GM12878 (cell line): ENCODE measurements around the gene USP2. TPM values are rescaled to one million over a fixed set of nuclear protein-coding genes. Genes with fewer than 3 reads are reported as not detected.

Experiments
- ATF7 ChIP-seq: fragments of 450-650 bp; IDR thresholded peaks from 2 replicates; pipeline ENCODE4 v1.6.1; 2016; ENCODE audit warnings: low read depth, mild to moderate bottlenecking
- CBFB ChIP-seq: IDR thresholded peaks from 2 replicates; pipeline ENCODE4 v1.6.1; 2016; ENCODE audit warnings: antibody characterized with exemption, low read depth
- CBX3 ChIP-seq: fragments of 200-600 bp; sonication (generic); IDR thresholded peaks from 2 replicates; pipeline ENCODE4 v1.6.1; 2016; ENCODE audit warnings: low read depth, borderline replicate concordance
- ETV6 ChIP-seq, 2 experiments: fragments of 450-650 bp in 1 of 2; IDR thresholded peaks in 1 of 2; conservative IDR thresholded peaks in 1 of 2; 2 replicates each; pipeline ENCODE4 v1.6.1; 2014; ENCODE audit warnings: antibody characterized with exemption in 1 of 2, borderline replicate concordance in 1 of 2, low read depth in 1 of 2, mild to moderate bottlenecking in 1 of 2, moderate library complexity in 1 of 2
- MTA3 ChIP-seq: IDR thresholded peaks from 2 replicates; pipeline ENCODE4 v1.6.1; 2012; ENCODE audit warnings: low read length, inconsistent platforms, borderline replicate concordance
- MXI1 ChIP-seq: fragments of 150-350 bp; IDR thresholded peaks from 2 replicates; pipeline ENCODE4 v1.6.1; 2011; ENCODE audit warnings: low read depth, mild to moderate bottlenecking, inconsistent platforms, low read length, improper control_type of control experiment
- MYB ChIP-seq: fragments of 150-350 bp; IDR thresholded peaks from 2 replicates; pipeline ENCODE4 v1.6.1; 2014; ENCODE audit warnings: mild to moderate bottlenecking, low read depth, low read length, borderline replicate concordance
- NR2F1 ChIP-seq: fragments of 450-650 bp; conservative IDR thresholded peaks from 2 replicates; pipeline ENCODE4 v1.6.1; 2017; ENCODE audit warnings: mild to moderate bottlenecking
- POLR2AphosphoS5 ChIP-seq: IDR thresholded peaks from 2 replicates; pipeline ENCODE4 v1.6.1; 2011; ENCODE audit warnings: mild to moderate bottlenecking, low read length, inconsistent platforms
- RAD51 ChIP-seq: fragments of 450-650 bp; IDR thresholded peaks from 2 replicates; pipeline ENCODE4 v1.6.1; 2016; ENCODE audit warnings: moderate library complexity, mild to moderate bottlenecking, inconsistent platforms
- SIX5 ChIP-seq: IDR thresholded peaks from 2 replicates; pipeline ENCODE4 v1.6.1; 2011; ENCODE audit warnings: mild to moderate bottlenecking, low read depth, low read length, moderate library complexity; ENCODE audit not compliant: severe bottlenecking
- SMAD1 ChIP-seq: fragments of 450-650 bp; IDR thresholded peaks from 2 replicates; pipeline ENCODE4 v1.6.1; 2018; ENCODE audit warnings: mild to moderate bottlenecking, low read depth; ENCODE audit not compliant: partially characterized antibody
- SPI1 ChIP-seq: IDR thresholded peaks from 2 replicates; pipeline ENCODE4 v1.6.1; 2011; ENCODE audit warnings: low read depth, mild to moderate bottlenecking, low read length, moderate library complexity, borderline replicate concordance; ENCODE audit not compliant: insufficient read depth
- STAT1 ChIP-seq: fragments of 450-650 bp; conservative IDR thresholded peaks from 2 replicates; pipeline ENCODE4 v1.6.1; 2014; ENCODE audit warnings: antibody characterized with exemption, mild to moderate bottlenecking
- TAF1 ChIP-seq: IDR thresholded peaks from 2 replicates; pipeline ENCODE4 v1.6.1; 2011; ENCODE audit warnings: mild to moderate bottlenecking, low read depth, low read length, borderline replicate concordance
- TBL1XR1 ChIP-seq: IDR thresholded peaks from 2 replicates; pipeline ENCODE4 v1.6.1; 2012; ENCODE audit warnings: low read depth, low read length, improper control_type of control experiment
- ZSCAN29 ChIP-seq: fragments of 450-650 bp; IDR thresholded peaks from 2 replicates; pipeline ENCODE4 v1.6.1; 2017; ENCODE audit warnings: mild to moderate bottlenecking, moderate library complexity
- polyA plus RNA-seq, 11 experiments: library from polyadenylated mRNA; depleted of rRNA in 4 of 11; unstranded in 6 of 11; stranded (reverse) in 5 of 11; fragments of >200 nt; fragmentation: Nextera tagmentation in 4 of 11; fragmentation: Illumina TruSeq in 1 of 11; extraction: Ambion mirVana in 4 of 11; extraction: Trizol in 1 of 11; gene quantifications; 1 replicate in 1 of 11; 2 replicates in 10 of 11; pipeline versions ENCODE4 v1.2.1 to v1.2.3, GENCODE V29; 2011 to 2016; ENCODE audit warnings: inconsistent platforms in 2 of 11, missing spikeins in 2 of 11, low read depth in 1 of 11
- total RNA-seq, 4 experiments: library from RNA; depleted of rRNA in 3 of 4; stranded (reverse); fragments of >200 nt in 3 of 4; fragmentation: Illumina TruSeq in 1 of 4; extraction: Trizol in 1 of 4; gene quantifications; 2 replicates each; pipeline versions ENCODE4 v1.2.1 to v1.2.3, GENCODE V29; 2013 to 2021
- TF ChIP-seq, protein P1 (sequence below): fragments of 450-650 bp; formaldehyde crosslinking; IDR thresholded peaks from 2 replicates; pipeline ENCODE4 v1.4.0; 2020; ENCODE audit warnings: mild to moderate bottlenecking, moderate library complexity
- TF ChIP-seq, protein P2 (sequence below): fragments of 450-650 bp; IDR thresholded peaks from 2 replicates; pipeline ENCODE4 v1.6.1; 2018; ENCODE audit warnings: borderline replicate concordance, mild to moderate bottlenecking; ENCODE audit not compliant: partially characterized antibody
- TF ChIP-seq, protein P3 (sequence below): fragments of 450-650 bp; IDR thresholded peaks from 2 replicates; pipeline ENCODE4 v1.6.1; 2017; ENCODE audit warnings: low read depth, mild to moderate bottlenecking, moderate library complexity

USP2 gene
- total and polyA plus RNA-seq, 10 of the 15 experiments (the other 5 are each of a cell fraction or from before 2014, with no cell fraction given): 0.03 to 0.13 (median 0.06) TPM; not detected in 4

DNA sequence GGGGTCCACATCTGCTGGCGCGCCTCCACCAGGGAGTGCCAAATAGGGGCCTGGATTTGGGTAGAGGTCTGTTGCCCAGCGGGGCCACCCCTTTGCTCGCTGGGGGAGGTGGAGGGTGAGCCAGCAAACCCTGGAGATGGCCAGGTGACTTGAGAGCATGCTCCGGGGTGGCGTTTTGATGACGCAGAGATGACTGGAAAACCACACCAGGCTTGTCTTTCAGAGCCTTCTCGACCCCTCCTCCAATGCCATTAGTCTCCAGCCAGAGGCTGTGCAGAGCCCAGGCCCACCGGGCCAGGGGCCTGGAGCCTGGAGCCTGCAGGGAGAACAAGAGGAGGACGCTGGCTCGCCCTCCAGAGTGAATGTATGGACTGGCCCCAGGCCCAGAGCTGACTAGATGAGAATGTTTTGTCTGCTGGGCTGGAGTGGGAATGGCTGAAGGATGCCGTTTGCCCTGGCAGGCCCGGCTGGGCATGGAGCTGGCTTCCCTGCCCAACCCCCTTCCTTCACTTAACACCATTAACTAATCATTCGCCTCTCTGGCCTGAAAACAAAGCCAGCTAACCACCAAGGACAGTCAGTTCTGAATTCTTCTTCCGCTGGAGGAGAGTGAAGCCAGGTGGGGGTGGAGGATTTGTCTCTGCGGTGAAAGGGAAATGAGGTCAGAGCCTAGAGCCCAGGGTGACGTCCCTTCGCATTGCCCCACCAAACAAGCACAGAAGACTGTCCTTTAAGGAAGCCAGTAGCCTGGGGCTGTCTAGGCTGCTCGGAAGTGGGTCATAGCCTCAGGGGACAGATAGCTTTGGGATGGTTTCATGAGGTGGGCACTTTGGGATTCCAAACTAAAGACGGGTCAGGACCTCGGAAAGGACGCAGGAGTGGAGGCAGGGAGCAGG, 63.0 kb downstream of the USP2 start (continued):
- TF ChIP-seq ETV6 (conservative IDR thresholded peaks at IDR 0.05 in 1 of 2, IDR thresholded peaks at IDR 0.05 in 1 of 2; ENCODE audit: borderline replicate concordance in 1 of 2, low read depth in 1 of 2): 0 out of 4 replicates have a peak, but pooled peaks of 1 of the 2 experiments have one; percentile 4
- TF ChIP-seq SPI1: no peak
- TF ChIP-seq TAF1: no peak
- TF ChIP-seq SIX5: no peak
- 0 out of 2 replicates have a peak, but pooled peaks have one; percentile 31 for TF ChIP-seq POLR2AphosphoS5
- no peak; the same call in 1 of the 2 replicates for TF ChIP-seq CBFB
- TF ChIP-seq RAD51: no peak
- no peak for TF ChIP-seq CBX3
- TF ChIP-seq, protein P1, sequence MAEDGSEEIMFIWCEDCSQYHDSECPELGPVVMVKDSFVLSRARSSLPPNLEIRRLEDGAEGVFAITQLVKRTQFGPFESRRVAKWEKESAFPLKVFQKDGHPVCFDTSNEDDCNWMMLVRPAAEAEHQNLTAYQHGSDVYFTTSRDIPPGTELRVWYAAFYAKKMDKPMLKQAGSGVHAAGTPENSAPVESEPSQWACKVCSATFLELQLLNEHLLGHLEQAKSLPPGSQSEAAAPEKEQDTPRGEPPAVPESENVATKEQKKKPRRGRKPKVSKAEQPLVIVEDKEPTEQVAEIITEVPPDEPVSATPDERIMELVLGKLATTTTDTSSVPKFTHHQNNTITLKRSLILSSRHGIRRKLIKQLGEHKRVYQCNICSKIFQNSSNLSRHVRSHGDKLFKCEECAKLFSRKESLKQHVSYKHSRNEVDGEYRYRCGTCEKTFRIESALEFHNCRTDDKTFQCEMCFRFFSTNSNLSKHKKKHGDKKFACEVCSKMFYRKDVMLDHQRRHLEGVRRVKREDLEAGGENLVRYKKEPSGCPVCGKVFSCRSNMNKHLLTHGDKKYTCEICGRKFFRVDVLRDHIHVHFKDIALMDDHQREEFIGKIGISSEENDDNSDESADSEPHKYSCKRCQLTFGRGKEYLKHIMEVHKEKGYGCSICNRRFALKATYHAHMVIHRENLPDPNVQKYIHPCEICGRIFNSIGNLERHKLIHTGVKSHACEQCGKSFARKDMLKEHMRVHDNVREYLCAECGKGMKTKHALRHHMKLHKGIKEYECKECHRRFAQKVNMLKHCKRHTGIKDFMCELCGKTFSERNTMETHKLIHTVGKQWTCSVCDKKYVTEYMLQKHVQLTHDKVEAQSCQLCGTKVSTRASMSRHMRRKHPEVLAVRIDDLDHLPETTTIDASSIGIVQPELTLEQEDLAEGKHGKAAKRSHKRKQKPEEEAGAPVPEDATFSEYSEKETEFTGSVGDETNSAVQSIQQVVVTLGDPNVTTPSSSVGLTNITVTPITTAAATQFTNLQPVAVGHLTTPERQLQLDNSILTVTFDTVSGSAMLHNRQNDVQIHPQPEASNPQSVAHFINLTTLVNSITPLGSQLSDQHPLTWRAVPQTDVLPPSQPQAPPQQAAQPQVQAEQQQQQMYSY (CRISPR knock-in tag): no peak
- no peak for TF ChIP-seq MTA3
- TF ChIP-seq ZSCAN29: no peak
- TF ChIP-seq NR2F1: no peak; the same call in 1 of the 2 replicates
- TF ChIP-seq, protein P2, sequence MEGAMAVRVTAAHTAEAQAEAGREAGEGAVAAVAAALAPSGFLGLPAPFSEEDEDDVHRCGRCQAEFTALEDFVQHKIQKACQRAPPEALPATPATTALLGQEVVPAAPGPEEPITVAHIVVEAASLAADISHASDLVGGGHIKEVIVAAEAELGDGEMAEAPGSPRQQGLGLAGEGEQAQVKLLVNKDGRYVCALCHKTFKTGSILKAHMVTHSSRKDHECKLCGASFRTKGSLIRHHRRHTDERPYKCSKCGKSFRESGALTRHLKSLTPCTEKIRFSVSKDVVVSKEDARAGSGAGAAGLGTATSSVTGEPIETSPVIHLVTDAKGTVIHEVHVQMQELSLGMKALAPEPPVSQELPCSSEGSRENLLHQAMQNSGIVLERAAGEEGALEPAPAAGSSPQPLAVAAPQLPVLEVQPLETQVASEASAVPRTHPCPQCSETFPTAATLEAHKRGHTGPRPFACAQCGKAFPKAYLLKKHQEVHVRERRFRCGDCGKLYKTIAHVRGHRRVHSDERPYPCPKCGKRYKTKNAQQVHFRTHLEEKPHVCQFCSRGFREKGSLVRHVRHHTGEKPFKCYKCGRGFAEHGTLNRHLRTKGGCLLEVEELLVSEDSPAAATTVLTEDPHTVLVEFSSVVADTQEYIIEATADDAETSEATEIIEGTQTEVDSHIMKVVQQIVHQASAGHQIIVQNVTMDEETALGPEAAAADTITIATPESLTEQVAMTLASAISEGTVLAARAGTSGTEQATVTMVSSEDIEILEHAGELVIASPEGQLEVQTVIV: no peak
- no peak for TF ChIP-seq SMAD1
- TF ChIP-seq STAT1: no peak
- TF ChIP-seq MXI1: no peak
- TF ChIP-seq TBL1XR1: no peak
- TF ChIP-seq, protein P3, sequence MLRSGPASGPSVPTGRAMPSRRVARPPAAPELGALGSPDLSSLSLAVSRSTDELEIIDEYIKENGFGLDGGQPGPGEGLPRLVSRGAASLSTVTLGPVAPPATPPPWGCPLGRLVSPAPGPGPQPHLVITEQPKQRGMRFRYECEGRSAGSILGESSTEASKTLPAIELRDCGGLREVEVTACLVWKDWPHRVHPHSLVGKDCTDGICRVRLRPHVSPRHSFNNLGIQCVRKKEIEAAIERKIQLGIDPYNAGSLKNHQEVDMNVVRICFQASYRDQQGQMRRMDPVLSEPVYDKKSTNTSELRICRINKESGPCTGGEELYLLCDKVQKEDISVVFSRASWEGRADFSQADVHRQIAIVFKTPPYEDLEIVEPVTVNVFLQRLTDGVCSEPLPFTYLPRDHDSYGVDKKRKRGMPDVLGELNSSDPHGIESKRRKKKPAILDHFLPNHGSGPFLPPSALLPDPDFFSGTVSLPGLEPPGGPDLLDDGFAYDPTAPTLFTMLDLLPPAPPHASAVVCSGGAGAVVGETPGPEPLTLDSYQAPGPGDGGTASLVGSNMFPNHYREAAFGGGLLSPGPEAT: no peak
- TF ChIP-seq MYB: no peak
- peak; percentile 89 for TF ChIP-seq ATF7
